CD14-positive monocyte (primary cell): ENCODE data around the gene NEK1. TPM values are rescaled to one million over a fixed set of nuclear protein-coding genes. Genes with fewer than 3 reads are reported as not detected.

Source experiments
- DNase-seq, 3 donors: peaks; one replicate each; pipeline ENCODE4 v3.0.0-alpha.2; 2011 to 2022
- H2AFZ ChIP-seq: 2 replicates; pipeline ENCODE4 v1.6.0; 2012; ENCODE audit warnings: mild to moderate bottlenecking, low read depth, low read length, inconsistent platforms; ENCODE audit not compliant: insufficient read depth, poor library complexity, severe bottlenecking
- H3K27ac ChIP-seq, 2 donors: 1 replicate in 1 of 2; 2 replicates in 1 of 2; pipeline ENCODE4 v1.5.1; 2012 to 2013; ENCODE audit warnings: low read length in 2 of 2, control low read depth in 1 of 2, inconsistent platforms in 1 of 2, low read depth in 1 of 2, mild to moderate bottlenecking in 1 of 2
- H3K27me3 ChIP-seq, 2 donors: one replicate each; pipeline versions ENCODE4 v1.6.0 to v1.6.1; 2011 to 2013; ENCODE audit warnings: low read length in 2 of 2; ENCODE audit not compliant: control insufficient read depth in 2 of 2, insufficient read depth in 2 of 2
- H3K36me3 ChIP-seq, 2 donors: replicated peaks in 1 of 2; 1 replicate in 1 of 2; 2 replicates in 1 of 2; pipeline versions ENCODE4 v1.5.1 to v1.6.1; 2012 to 2013; ENCODE audit warnings: low read length in 2 of 2, control low read depth in 1 of 2, inconsistent platforms in 1 of 2, mild to moderate bottlenecking in 1 of 2; ENCODE audit not compliant: insufficient read depth in 2 of 2, control insufficient read depth in 1 of 2
- H3K4me1 ChIP-seq, 2 donors: 1 replicate in 1 of 2; 2 replicates in 1 of 2; pipeline versions ENCODE4 v1.5.1 to v1.6.1; 2012 to 2013; ENCODE audit warnings: low read length in 2 of 2, control low read depth in 1 of 2, inconsistent platforms in 1 of 2, mild to moderate bottlenecking in 1 of 2, moderate library complexity in 1 of 2; ENCODE audit not compliant: insufficient read depth in 2 of 2, control insufficient read depth in 1 of 2
- H3K4me2 ChIP-seq: replicated peaks from 2 replicates; pipeline ENCODE3; 2012; ENCODE audit warnings: low read length, moderate library complexity, mild to moderate bottlenecking; ENCODE audit not compliant: poor library complexity, severe bottlenecking; ENCODE audit errors: extremely low read depth
- H3K4me3 ChIP-seq, 3 experiments: fragments of 200-600 bp in 1 of 3; sonication (generic) in 1 of 3; replicated peaks in 1 of 3; 1 replicate in 2 of 3; 2 replicates in 1 of 3; pipeline ENCODE4 v1.5.1; 2011 to 2013; ENCODE audit warnings: low read length in 3 of 3, mild to moderate bottlenecking in 3 of 3, control low read depth in 2 of 3, low read depth in 2 of 3, inconsistent platforms in 1 of 3, moderate library complexity in 1 of 3
- H3K79me2 ChIP-seq: 2 replicates; pipeline ENCODE4 v1.6.0; 2012; ENCODE audit warnings: mild to moderate bottlenecking, control low read depth, inconsistent platforms, low read length, moderate library complexity; ENCODE audit not compliant: insufficient read depth
- H3K9ac ChIP-seq: 2 replicates; pipeline ENCODE4 v1.6.0; 2017; ENCODE audit warnings: low read length, mild to moderate bottlenecking; ENCODE audit not compliant: insufficient read depth, poor library complexity, severe bottlenecking
- H3K9me3 ChIP-seq, 2 donors: replicated peaks in 1 of 2; 1 replicate in 1 of 2; 2 replicates in 1 of 2; pipeline versions ENCODE4 v1.5.1 to v1.6.1; 2012 to 2013; ENCODE audit warnings: low read length in 2 of 2, control low read depth in 1 of 2; ENCODE audit not compliant: control insufficient read depth in 1 of 2, insufficient read depth in 1 of 2
- H4K20me1 ChIP-seq: 2 replicates; pipeline ENCODE4 v1.6.0; 2012; ENCODE audit warnings: mild to moderate bottlenecking, low read length, control low read depth, moderate library complexity; ENCODE audit not compliant: insufficient read depth
- H3K27ac Mint-ChIP-seq, 7 donors: one replicate each; pipeline ENCODE4 v1.8.0; 2020; ENCODE audit warnings: mild to moderate bottlenecking in 7 of 7, mixed read lengths in 7 of 7, moderate library complexity in 6 of 7, inconsistent platforms in 2 of 7
- H3K27me3 Mint-ChIP-seq, 3 donors: one replicate each; pipeline ENCODE4 v1.8.0; 2021 to 2022; ENCODE audit warnings: low read depth in 3 of 3, mild to moderate bottlenecking in 3 of 3, mixed read lengths in 3 of 3, moderate library complexity in 3 of 3, inconsistent platforms in 1 of 3
- H3K36me3 Mint-ChIP-seq, 2 donors: one replicate each; pipeline ENCODE4 v1.8.0; 2020; ENCODE audit warnings: mixed read lengths in 2 of 2, inconsistent platforms in 1 of 2, mild to moderate bottlenecking in 1 of 2
- H3K4me1 Mint-ChIP-seq: one replicate; pipeline ENCODE4 v1.8.0; 2020; ENCODE audit warnings: mild to moderate bottlenecking, mixed read lengths
- H3K4me3 Mint-ChIP-seq, 2 donors: one replicate each; pipeline ENCODE4 v1.8.0; 2020; ENCODE audit warnings: mild to moderate bottlenecking in 2 of 2, mixed read lengths in 2 of 2, moderate library complexity in 1 of 2
- H3K9me3 Mint-ChIP-seq, 7 donors: one replicate each; pipeline ENCODE4 v1.8.0; 2020 to 2022; ENCODE audit warnings: mixed read lengths in 7 of 7, mild to moderate bottlenecking in 6 of 7, moderate library complexity in 6 of 7, inconsistent platforms in 2 of 7
- CTCF ChIP-seq: fragments of 200-600 bp; IDR thresholded peaks from one replicate; pipeline ENCODE4 v1.8.0; 2022; ENCODE audit warnings: antibody characterized with exemption, mild to moderate bottlenecking
- WGBS: methylation state at CpG from one replicate; pipeline ENCODE4 v1.1.5; 2013; ENCODE audit warnings: missing lambda C conversion rate; ENCODE audit not compliant: insufficient coverage; 5-methylcytosine and 5-hydroxymethylcytosine counted together
- intact Hi-C, 2 donors: fragments of 100-400 bp; cut with micrococcal nuclease; formaldehyde crosslinking; loops; one replicate each; pipeline versions ENCODE4 v1.15.0 to v1.15.1; 2023
- polyA plus RNA-seq, 3 donors: library from polyadenylated mRNA; depleted of rRNA in 1 of 3; unstranded in 2 of 3; stranded (reverse) in 1 of 3; fragments of 300-500 nt in 2 of 3; fragments of >200 nt in 1 of 3; fragmentation: Illumina TruSeq in 2 of 3; gene quantifications; 1 replicate in 2 of 3; 2 replicates in 1 of 3; pipeline ENCODE4 v1.2.3, GENCODE V29; 2012 to 2021

NEK1 gene
- polyA plus RNA-seq, 3 donors: 1.9 to 5.5 (median 2.7) TPM

- Histone ChIP-seq H3K4me2 (no peak overlapping the region), H3K27ac (no peak overlapping the region), H3K79me2 (no peaks in the 10 kb centered on the region), H3K9me3 (no peaks in the 10 kb centered on the region), H3K27me3 (no peaks in the 10 kb centered on the region), H3K4me3 (no peak overlapping the region), H2AFZ (no peak overlapping the region), H4K20me1 (no peaks in the 10 kb centered on the region), H3K36me3 (peaks cover 7 to 30% of the 10 kb centered on the region in 2 donors), H3K4me1 (no peaks in the 10 kb centered on the region), H3K9ac (no peak overlapping the region)
- H3K36me3 Mint-ChIP-seq: peaks cover 27 to 28% of the 10 kb centered on the region in 2 donors
- no peaks in the 10 kb centered on the region for H3K9me3 Mint-ChIP-seq
- no peak overlapping the region for H3K27ac Mint-ChIP-seq
- no CpG with 5 or more reads among the region's 2 CpGs for WGBS
- no peak overlapping the region for H3K4me3 Mint-ChIP-seq
- peaks cover 0 to 2% (median 0%) of the 10 kb centered on the region in 3 donors for H3K27me3 Mint-ChIP-seq
- DNase-seq: no peak
- intact Hi-C loops: no loop called here
- TF ChIP-seq CTCF: no peak
- no peaks in the 10 kb centered on the region for H3K4me1 Mint-ChIP-seq
Measured at GRCh38 chr4:169583563-169583962, 28.8 kb downstream of the NEK1 start.

GRCh38 chr4:169582706-169583105, 29.7 kb downstream of the NEK1 start:
- no peak overlapping the region for H3K27ac ChIP-seq
- no peaks in the 10 kb centered on the region for H3K9me3 Mint-ChIP-seq
- intact Hi-C loops: no loop called here
- no peak overlapping the region for H3K4me3 Mint-ChIP-seq
- H3K79me2 ChIP-seq: no peaks in the 10 kb centered on the region
- peaks cover 24 to 26% of the 10 kb centered on the region in 2 donors for H3K36me3 Mint-ChIP-seq
- DNase-seq: no peak
- H3K4me2 ChIP-seq: no peak overlapping the region
- H3K9me3 ChIP-seq: no peaks in the 10 kb centered on the region
- peak overlapping the region in 1 of 7 donors; percentile 68 for H3K27ac Mint-ChIP-seq
- no peak overlapping the region for H3K9ac ChIP-seq
- no peaks in the 10 kb centered on the region for H3K4me1 ChIP-seq
- WGBS: no CpG with 5 or more reads among the region's 3 CpGs
- H3K27me3 Mint-ChIP-seq: peaks cover 0 to 2% (median 0%) of the 10 kb centered on the region in 3 donors
- no peak overlapping the region for H3K4me3 ChIP-seq
- H4K20me1 ChIP-seq: no peaks in the 10 kb centered on the region
- H3K36me3 ChIP-seq: peaks cover 7 to 30% of the 10 kb centered on the region in 2 donors
- H3K27me3 ChIP-seq: no peaks in the 10 kb centered on the region
- no peak overlapping the region for H2AFZ ChIP-seq
- TF ChIP-seq CTCF: no peak
- H3K4me1 Mint-ChIP-seq: no peaks in the 10 kb centered on the region
